ENCODE data around the gene COL6A5.
"Not testable (repeated sequence)": the region's sequence is repeated elsewhere in the genome, so short reads cannot be mapped to it uniquely, and the experiment has no call there.

Gene COL6A5, protein sequence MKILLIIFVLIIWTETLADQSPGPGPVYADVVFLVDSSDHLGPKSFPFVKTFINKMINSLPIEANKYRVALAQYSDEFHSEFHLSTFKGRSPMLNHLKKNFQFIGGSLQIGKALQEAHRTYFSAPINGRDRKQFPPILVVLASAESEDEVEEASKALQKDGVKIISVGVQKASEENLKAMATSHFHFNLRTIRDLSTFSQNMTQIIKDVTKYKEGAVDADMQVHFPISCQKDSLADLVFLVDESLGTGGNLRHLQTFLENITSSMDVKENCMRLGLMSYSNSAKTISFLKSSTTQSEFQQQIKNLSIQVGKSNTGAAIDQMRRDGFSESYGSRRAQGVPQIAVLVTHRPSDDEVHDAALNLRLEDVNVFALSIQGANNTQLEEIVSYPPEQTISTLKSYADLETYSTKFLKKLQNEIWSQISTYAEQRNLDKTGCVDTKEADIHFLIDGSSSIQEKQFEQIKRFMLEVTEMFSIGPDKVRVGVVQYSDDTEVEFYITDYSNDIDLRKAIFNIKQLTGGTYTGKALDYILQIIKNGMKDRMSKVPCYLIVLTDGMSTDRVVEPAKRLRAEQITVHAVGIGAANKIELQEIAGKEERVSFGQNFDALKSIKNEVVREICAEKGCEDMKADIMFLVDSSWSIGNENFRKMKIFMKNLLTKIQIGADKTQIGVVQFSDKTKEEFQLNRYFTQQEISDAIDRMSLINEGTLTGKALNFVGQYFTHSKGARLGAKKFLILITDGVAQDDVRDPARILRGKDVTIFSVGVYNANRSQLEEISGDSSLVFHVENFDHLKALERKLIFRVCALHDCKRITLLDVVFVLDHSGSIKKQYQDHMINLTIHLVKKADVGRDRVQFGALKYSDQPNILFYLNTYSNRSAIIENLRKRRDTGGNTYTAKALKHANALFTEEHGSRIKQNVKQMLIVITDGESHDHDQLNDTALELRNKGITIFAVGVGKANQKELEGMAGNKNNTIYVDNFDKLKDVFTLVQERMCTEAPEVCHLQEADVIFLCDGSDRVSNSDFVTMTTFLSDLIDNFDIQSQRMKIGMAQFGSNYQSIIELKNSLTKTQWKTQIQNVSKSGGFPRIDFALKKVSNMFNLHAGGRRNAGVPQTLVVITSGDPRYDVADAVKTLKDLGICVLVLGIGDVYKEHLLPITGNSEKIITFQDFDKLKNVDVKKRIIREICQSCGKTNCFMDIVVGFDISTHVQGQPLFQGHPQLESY (N-terminal part only)

DNA sequence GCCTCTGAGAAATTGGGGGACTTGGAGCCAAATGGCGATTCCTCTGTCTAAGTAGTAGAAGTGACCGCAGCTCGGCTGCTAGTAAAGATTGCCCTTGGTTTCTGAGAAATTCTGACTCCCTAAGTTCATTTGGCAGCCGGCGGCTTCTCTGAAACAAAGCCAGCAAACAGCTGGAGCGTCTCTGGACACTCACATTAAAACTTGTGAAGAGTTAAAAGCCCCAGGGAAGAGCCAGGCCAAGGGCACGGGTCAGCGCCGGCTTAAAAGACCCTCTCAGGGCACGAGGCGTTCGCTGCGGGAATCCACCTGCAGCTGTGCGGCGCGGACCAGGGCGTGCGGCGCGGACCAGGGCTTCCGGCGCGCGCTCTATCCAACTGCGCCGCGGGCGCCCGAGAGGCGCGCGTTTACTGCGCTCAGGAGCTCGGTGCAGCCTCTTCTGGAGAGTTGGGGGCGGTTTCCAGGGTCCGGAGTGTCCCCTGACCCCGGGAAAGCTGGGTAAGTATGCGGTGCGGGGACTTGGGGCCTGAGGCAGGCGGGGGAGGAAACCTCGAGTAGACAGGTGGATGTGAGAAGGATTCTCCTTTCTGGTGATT lies at the start of gene COL6A5:
TSS of gene COL6A5 (plus strand) at position 186 of the 593 bp plus-strand sequence. CDS start 27,967 bp downstream, outside the sequence.
- DNase-seq = peak; percentile 12

DNA sequence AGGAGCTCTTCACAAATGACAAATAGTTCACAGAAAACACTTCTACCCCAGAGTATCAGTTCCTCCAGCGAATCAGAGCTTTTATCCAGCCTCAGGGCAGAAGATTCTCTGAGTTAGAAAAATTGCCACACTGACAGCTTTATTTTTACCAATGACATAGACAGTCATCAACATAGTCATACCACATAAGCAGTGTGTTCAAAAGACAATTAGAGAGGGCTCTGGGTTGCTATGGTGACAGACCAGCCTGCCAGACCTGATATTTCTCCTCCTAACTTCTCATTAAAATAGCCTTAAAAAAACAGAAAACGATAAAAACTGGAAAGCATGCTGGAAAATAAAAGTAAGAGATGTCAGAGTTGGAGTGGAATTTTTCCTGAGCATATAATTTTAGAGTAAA lies 45.9 kb upstream of the COL6A5 start:
- DNase-seq = no peak

DNA sequence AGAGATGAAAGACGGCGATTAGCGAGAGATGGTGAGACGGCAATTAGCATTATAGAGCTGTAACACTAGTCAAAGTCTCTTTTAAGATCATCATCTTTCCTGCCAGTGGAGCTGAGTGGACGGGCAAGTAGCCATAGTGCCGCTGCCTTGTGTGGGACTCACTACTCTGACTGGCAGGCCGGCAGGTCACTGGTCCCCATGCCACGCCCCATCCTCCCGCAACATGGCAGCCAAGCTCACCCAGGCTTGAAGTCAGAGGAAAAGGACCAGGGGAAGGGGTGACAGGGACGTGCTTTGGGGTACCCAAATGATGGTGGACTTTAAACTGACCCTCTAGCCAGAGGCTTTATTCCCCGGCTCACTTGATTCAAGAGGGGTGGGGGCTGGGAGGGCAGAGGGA lies 44.6 kb upstream of the COL6A5 start:
- DNase-seq = no peak

DNA sequence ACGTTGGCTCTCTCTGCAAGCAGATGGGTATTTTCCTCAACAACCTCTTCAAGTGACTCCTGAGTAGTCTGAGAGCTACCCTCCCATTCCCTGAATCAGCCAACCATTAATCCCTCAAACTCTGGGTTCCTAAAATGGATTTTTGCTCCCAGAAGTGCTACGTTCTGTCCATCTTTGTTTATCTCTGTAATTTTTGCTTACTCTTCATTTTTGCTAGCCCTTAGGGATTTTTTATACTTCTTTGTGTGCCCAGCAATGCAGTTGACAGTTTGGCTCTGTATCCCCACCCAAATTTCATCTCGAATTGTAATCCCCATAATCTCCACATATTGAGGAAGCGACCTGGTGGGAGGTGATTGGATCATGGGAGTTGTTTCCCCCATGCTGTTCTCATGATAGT lies 35.4 kb upstream of the COL6A5 start:
- no peak for DNase-seq

DNA sequence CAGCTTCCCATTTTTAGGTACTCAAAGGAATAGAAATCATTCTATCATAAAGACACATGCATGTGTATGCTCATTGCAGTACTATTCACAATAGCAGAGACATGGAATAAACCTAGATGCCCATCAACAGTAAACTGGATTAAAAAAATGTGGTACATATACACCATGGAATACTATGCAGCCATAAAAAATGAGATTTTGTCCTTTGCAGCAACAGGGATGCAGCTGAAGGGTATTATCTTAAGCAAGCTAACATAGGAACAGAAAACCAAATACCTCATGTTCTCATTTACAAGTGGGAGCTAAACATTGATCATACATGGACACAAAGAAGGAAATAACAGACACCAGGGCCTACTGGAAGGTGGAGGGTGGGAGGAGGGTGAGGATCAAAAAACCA lies 33.1 kb upstream of the COL6A5 start:
- no peak for DNase-seq

DNA sequence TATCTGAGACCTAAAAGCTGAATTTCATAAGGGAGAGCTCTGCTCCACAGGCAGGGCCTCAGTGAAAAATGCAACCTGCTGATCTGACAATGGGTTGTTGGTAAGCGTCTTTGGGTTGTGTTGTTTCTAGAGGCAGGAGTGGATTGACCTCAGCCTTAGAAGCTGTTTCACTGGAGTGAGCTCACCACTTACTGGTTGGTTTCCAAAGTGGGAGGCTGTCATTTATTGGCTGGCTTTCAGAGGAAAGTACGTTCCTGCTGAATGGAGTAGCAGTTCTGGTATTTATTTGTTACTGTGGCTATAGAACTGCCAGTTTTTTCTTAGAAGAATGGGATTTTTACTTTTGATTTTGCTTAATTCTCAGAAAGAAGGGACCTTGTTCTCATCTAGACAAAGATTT lies 29.3 kb upstream of the COL6A5 start:
- DNase-seq = no peak

DNA sequence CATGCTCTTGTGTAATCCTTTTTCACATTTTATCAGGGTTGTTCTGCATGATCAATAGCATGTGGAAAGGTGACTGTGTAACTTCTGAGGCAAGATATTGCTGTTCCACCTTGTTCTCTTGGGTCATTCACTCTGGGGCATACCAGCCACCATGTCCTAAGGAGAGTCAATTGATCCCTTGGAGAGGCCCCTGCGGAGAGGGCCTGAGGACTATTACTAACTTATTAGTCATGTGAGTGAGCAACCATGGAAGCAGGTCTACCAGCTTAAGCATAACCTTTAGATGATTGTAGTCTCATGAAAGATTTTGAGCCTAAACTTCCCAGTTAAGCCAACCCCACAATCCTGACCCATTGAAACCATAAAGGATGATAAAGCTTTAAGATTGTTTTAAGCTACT lies 22.0 kb upstream of the COL6A5 start:
- DNase-seq = no peak

DNA sequence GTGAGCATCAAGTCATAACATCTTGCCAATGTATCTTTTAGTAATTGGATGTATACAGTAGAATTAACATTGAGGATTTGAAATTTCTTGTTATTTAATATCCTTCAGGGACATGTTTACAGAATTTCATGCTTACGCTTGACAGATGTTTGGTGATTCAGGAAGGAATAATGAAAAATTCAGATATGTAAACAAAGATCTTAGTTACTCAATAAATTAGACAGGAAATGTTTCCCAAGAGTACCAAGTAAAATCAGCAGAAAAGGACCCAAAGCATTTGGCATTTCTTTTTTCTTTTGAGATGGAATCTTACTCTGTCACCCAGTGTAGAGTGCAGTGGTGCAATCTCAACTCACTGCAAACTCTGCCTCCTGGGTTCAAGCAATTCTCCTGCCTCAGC lies 4.7 kb upstream of the COL6A5 start:
- DNase-seq = no peak

DNA sequence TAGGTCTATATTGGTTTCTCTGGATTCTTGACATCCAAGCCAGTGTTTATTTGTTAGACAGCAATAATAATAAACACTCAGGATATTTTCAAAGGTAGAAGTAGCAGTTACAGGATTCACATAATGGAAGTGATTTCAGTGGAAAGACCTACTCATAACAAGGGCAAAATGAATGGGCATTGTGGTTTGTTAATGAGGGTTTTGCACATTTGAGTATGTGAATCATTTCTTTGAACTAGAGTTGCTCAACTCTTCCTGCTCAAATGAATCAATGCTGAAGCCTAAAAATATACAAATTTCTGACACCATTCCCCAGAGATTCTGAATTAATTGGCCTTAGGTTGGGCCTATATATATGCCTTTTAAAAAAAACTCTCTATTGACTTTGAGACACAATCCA lies 4.1 kb upstream of the COL6A5 start:
- no peak for DNase-seq

DNA sequence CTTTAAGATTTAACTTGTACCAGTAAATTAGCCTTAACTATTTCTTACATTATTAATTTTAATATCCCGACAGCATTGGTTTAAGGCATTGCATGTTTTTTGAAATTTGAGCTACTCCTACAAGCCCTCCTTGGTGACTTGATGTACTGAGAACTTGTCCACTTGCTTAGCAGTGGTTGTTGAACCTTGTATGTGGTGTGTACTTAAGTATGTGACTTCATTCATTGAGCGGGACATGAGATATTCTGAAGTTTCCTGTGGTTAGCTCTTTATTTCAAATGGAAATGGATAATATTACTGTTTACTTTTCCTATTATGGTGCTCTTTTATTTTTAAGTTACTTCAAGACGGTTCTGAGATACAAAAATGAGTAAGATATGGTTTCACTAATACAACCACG lies 3.6 kb upstream of the COL6A5 start:
- DNase-seq = no peak

DNA sequence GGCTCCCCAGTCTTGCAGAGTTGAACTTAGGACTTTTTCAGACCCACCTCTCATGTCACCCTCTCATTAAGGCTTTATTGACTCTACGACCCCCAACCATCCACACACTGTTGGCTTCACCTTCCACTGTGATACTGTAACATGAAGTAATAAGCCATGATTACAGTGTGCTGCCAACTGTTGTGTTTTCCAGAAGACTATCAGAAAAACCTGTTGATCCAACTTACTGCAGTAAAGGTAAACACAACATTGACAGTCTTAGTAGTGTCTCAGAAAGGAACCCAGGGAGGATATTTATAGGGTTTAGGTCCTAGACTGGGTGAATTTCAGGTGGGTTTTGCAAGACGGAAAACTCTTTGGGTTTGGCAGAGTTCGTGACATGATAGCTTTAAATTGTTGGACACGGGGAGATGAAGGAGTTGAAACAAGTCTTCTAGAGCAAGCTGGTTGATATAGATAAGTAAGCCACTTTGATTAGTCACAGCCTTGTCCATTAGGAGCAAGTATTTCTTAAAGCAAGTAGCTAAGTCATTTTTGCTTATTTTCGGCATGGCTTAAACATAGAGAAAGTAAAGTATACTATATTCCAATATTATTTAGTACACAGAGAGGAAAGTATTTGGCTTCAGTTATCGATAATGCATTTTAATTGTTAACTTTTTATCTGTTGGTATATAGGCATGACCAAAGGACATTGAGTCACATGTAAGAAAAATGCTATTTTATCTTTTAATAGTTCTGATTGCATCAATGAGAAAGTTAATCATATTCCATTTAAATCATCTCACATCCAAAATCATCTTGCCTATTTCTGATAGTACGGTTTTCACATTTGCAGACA lies 2.4 kb upstream of the COL6A5 start:
- no peak for DNase-seq

DNA sequence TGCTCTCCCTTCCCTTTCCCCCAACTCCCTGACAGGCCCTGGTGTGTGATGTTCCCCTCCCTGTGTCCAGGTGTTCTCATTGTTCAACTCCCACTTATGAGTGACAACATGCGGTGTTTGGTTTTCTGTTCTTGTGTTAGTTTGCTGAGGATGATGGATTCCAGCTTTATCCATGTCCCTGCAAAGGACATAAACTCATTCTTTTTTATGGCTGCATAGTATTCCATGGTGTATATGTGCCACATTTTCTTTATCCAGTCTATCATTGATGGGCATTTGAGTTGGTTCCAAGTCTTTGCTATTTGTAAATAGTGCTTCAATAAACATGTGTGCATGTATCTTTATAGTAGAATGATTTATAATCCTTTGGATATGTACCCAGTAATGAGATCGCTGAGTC lies 2.8 kb downstream of the COL6A5 start:
- not testable (repeated sequence) for DNase-seq

DNA sequence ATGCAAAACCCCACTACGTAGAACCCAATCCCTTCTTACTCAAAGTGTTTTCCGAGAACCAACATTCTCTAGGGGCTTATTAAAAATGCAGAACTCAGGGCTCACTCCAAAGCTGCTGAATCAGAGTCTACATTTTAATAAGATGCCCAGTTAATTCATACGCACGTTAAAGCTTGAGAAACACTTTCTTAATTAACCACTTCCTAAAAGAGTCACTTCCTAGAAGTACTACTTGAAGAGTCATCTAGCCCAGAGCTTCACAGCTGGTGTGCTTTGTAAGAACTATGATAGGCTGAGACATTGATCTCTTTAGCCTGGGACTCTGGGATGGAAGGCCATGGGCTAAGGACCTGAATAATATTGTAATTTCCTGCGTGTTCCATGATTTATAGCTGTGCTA lies 9.0 kb downstream of the COL6A5 start:
- DNase-seq = peak; percentile 92

DNA sequence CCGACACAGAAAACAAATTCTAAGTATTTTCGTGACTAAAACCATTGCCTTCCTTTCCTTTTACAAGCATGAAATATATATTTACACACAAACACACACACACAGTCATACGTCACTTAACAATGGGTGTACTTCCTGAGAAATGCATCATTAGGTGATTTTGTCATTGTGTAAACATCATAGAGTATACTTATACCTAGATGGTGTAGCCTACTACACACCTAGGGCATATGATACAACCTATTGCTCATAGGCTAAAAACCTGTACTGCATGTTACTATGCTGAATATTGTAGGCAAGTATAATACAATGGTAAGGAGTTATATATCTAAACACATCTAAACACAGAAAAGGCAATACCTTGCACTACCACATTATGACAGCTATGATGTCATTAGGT lies 28.6 kb downstream of the COL6A5 start:
- no peak for DNase-seq

DNA sequence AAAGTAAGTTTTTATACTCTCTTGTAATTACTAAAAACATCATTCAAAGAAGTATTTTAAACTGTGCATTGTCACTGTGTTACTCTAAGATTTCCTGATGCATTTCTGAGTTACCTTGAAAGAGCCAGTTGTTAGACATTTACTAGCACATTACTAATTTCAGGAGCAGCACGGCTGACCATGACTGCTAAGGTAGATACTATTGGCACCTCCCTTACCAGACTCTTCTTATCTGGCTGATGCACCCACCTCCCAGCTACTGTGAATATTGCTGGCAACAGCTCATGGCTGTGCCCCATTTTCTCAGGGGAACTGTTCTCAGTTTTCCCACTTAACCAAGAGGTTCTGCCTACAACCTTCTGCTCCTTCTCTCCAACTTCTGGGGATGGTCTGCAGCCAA lies 29.4 kb downstream of the COL6A5 start:
- no peak for DNase-seq

DNA sequence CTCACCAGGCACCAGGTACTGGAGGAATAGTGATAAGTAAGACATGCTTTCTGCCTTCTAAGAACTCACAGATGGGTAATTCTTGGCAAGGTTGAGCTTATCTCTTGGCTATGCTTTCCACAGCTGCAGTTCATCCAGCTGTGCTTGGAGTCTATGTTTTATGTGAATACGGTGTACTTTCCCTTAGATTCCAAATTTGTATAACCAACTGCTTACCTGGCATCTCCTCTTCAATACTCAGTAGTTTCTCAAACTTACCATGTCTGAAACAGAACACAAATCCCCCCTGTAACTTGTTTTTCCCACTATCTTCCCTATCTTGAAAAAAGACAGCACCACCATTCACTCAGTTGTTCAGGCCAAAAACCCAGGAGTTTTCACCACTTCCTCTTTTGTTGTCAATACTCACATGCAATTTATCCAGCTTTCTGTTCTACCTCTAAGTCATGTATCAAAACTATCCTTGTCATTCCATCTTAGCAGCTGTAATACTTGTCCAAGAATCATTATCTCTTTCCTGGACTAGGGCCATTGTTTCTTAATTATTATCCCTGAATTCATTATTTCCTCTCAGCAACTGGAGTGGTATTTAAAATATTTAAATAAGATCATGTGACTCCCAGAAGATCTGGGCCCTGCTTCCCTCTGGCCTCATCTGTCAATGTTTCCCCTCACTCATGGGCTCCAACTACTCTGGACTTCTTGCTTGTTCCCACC lies 32.6 kb downstream of the COL6A5 start:
- DNase-seq = no peak

DNA sequence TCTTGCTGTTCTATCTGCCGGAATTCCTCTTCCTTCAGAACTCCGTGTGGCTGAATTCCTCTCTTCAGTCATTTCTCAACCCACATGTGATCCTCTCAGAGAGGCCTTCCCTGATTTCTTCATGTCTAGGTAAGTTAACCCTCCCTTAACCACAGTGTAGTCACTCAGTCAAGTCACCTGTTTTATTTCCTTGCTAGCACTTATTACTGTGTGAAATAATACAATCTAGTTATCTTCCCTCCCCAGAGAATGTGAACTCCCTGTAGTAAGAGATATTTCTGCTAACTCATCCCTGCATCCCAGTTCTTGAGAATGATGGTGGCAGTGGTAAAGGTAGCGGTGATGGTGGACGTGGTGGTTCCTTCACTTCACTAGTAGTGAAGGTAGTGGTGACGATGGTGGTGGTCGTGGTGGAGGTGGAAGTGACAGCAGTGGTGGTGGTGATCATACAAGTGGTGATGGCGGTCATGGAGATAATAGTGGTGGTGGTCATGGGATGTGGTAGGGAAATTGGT lies 33.3 kb downstream of the COL6A5 start:
- no peak for DNase-seq

DNA sequence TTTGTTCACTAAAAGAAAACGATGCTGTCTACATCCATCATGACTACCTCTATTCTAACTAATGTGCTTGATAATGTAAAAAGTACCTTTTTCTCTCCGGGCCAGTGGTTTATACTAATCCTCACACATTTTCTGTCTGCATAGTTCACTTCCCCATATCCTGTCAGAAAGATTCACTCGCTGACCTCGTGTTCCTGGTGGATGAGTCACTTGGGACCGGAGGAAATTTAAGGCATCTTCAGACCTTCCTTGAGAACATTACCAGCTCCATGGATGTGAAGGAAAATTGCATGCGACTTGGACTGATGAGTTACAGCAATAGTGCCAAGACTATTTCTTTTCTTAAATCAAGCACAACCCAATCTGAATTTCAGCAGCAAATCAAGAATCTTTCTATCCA lies 33.8 kb downstream of the COL6A5 start:
- no peak for DNase-seq

DNA sequence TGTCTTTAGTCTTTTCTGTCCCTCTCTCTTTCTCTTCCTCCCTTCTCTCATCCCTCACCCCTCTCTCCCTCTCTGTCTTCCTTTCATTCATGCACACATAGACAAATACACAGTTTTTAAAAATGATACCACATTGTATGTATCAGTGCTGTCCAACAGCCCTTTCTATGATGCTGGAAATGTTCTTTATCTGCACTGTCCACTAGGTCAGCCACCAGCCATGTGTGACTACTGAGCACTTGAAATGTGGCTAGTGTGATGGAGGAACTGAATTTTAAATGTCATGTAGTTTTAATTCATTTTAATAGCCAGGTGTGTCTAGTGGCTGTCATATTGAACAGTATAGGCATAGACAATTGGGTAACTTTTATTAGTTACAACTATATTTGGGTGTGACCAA lies 34.9 kb downstream of the COL6A5 start:
- DNase-seq = no peak

DNA sequence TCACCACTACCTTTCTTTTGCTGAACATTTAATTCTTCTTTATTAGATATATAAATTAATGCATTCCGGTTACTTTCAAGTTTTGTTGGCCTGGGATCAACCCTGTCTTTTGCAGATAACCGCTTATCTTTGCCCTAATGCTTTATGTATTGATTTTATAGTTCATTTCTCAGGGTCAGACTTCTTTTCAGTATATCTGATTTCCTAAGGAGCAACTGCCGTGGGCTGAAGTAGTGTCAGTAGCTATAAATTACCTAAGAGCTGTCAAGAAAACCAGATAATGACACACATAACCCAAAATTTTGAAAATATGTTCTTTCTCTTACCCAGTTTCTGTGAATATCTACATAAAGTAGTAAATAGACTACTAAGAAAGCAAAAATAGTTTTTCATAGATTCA lies 38.0 kb downstream of the COL6A5 start:
- no peak for DNase-seq

DNA sequence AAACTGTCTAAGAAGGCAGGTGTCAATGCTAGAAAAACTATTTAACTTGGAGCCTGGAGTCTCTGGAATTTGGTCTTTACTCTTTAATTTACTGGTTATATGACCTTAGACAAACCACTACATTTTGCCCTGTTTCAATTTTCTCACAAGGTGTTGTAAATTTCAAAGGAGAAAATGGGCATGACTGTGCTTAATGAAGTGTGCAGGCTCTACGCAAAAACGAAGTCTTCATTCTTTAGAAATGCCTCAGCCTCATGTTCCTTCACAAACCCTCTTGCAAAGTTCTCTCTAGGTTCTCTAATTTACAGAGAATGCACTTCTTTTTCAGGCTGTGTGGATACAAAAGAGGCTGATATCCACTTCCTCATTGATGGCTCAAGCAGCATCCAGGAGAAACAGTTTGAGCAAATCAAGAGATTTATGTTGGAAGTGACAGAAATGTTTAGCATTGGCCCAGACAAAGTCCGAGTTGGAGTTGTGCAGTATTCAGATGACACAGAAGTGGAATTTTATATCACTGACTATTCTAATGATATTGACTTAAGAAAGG lies 39.1 kb downstream of the COL6A5 start:
- DNase-seq = no peak

Measured in GF-D8 (cell line).